ENCODE results near the gene CNFN.

- TF ChIP-seq PPARA (CRISPR knock-in tag; IDR thresholded peaks at IDR 0.05; ENCODE audit: borderline replicate concordance): no peak
- no peak for TF ChIP-seq PATZ1 (CRISPR knock-in tag; IDR thresholded peaks at IDR 0.05; ENCODE audit: borderline replicate concordance)
- no peak for TF ChIP-seq SNAI2 (CRISPR knock-in tag; IDR thresholded peaks at IDR 0.05)
- no peak for TF ChIP-seq CSDC2 (CRISPR knock-in tag; IDR thresholded peaks at IDR 0.05)
- no peak for TF ChIP-seq RARB (CRISPR knock-in tag; IDR thresholded peaks at IDR 0.05)
- TF ChIP-seq TSHZ2 (CRISPR knock-in tag; IDR thresholded peaks at IDR 0.05): no peak
- TF ChIP-seq ZFP30 (CRISPR knock-in tag; IDR thresholded peaks at IDR 0.05): no peak
- TF ChIP-seq ARNTL (CRISPR knock-in tag; IDR thresholded peaks at IDR 0.05; ENCODE audit: borderline replicate concordance, low read depth): no peak
- TF ChIP-seq ZFP3 (CRISPR knock-in tag; IDR thresholded peaks at IDR 0.05): no peak
- TF ChIP-seq, protein P1, sequence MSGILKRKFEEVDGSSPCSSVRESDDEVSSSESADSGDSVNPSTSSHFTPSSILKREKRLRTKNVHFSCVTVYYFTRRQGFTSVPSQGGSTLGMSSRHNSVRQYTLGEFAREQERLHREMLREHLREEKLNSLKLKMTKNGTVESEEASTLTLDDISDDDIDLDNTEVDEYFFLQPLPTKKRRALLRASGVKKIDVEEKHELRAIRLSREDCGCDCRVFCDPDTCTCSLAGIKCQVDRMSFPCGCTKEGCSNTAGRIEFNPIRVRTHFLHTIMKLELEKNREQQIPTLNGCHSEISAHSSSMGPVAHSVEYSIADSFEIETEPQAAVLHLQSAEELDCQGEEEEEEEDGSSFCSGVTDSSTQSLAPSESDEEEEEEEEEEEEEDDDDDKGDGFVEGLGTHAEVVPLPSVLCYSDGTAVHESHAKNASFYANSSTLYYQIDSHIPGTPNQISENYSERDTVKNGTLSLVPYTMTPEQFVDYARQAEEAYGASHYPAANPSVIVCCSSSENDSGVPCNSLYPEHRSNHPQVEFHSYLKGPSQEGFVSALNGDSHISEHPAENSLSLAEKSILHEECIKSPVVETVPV (CRISPR knock-in tag; IDR thresholded peaks at IDR 0.05): no peak
- TF ChIP-seq BACH2 (CRISPR knock-in tag; IDR thresholded peaks at IDR 0.05; ENCODE audit: borderline replicate concordance): no peak
- no peak for TF ChIP-seq ZNF70 (CRISPR knock-in tag; IDR thresholded peaks at IDR 0.05)
- TF ChIP-seq, protein P2, sequence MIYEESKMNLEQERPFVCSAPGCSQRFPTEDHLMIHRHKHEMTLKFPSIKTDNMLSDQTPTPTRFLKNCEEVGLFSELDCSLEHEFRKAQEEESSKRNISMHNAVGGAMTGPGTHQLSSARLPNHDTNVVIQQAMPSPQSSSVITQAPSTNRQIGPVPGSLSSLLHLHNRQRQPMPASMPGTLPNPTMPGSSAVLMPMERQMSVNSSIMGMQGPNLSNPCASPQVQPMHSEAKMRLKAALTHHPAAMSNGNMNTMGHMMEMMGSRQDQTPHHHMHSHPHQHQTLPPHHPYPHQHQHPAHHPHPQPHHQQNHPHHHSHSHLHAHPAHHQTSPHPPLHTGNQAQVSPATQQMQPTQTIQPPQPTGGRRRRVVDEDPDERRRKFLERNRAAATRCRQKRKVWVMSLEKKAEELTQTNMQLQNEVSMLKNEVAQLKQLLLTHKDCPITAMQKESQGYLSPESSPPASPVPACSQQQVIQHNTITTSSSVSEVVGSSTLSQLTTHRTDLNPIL (CRISPR knock-in tag; IDR thresholded peaks at IDR 0.05; ENCODE audit: low read depth): no peak
- TF ChIP-seq, protein P3, sequence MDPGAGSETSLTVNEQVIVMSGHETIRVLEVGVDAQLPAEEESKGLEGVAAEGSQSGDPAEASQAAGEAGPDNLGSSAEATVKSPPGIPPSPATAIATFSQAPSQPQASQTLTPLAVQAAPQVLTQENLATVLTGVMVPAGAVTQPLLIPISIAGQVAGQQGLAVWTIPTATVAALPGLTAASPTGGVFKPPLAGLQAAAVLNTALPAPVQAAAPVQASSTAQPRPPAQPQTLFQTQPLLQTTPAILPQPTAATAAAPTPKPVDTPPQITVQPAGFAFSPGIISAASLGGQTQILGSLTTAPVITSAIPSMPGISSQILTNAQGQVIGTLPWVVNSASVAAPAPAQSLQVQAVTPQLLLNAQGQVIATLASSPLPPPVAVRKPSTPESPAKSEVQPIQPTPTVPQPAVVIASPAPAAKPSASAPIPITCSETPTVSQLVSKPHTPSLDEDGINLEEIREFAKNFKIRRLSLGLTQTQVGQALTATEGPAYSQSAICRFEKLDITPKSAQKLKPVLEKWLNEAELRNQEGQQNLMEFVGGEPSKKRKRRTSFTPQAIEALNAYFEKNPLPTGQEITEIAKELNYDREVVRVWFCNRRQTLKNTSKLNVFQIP (CRISPR knock-in tag; IDR thresholded peaks at IDR 0.05; ENCODE audit: borderline replicate concordance, low read depth): no peak
Measured at GRCh38 chr19:42376177-42376555, 13.9 kb downstream of the CNFN start.
